Measurements from ENCODE around the gene PARN. TPM values are rescaled to one million over a fixed set of nuclear protein-coding genes. Genes with fewer than 3 reads are reported as not detected.

PARN gene
- total and polyA plus RNA-seq, 3 donors from 2014 or later, result 43.5 to 67.2 (median 47.6) TPM

GRCh38 chr16:14538604-14539003 lies 91.5 kb downstream of the PARN start:
- H3K27ac ChIP-seq, result no peak overlapping the region
- H3K4me3 ChIP-seq, result no peak overlapping the region
- H3K4me1 ChIP-seq, result peaks cover 4% of the 10 kb centered on the region
- no peaks in the 10 kb centered on the region for H3K27me3 ChIP-seq
- H3K9me3 ChIP-seq, result no peaks in the 10 kb centered on the region
- intact Hi-C loops (cut with DNase I; ENCODE audit: low total_unique reads), result no loop called here
- TF ChIP-seq POLR2A (IDR thresholded peaks at IDR 0.05) (no peak), CTCF (IDR thresholded peaks at IDR 0.05) (no peak)
- no peaks in the 10 kb centered on the region for H3K36me3 ChIP-seq (ENCODE audit: low read depth, missing control alignments)
- no peak for DNase-seq
- 83 to 85% methylated on average over 7 of the region's 7 CpGs for WGBS, 2 donors

- 91 to 95% methylated on average over 5 of the region's 5 CpGs for WGBS, 2 donors
- no peaks in the 10 kb centered on the region for H3K9me3 ChIP-seq
- intact Hi-C loops (cut with DNase I; ENCODE audit: low total_unique reads), result no loop called here
- TF ChIP-seq CTCF (IDR thresholded peaks at IDR 0.05) (no peak), POLR2A (IDR thresholded peaks at IDR 0.05) (no peak)
- H3K27ac ChIP-seq, result no peak overlapping the region
- no peak overlapping the region for H3K4me3 ChIP-seq
- H3K27me3 ChIP-seq, result no peaks in the 10 kb centered on the region
- H3K36me3 ChIP-seq (ENCODE audit: low read depth, missing control alignments), result no peaks in the 10 kb centered on the region
- no peak for DNase-seq
- peaks cover 7% of the 10 kb centered on the region for H3K4me1 ChIP-seq
Measured at GRCh38 chr16:14531613-14532012, 98.4 kb downstream of the PARN start.

GRCh38 chr16:14531101-14531500 lies 99.0 kb downstream of the PARN start:
- peaks cover 7% of the 10 kb centered on the region for H3K4me1 ChIP-seq
- TF ChIP-seq POLR2A (IDR thresholded peaks at IDR 0.05) (no peak), CTCF (IDR thresholded peaks at IDR 0.05) (no peak)
- DNase-seq, result no peak
- whole genome bisulfite sequencing, 2 donors, result 89 to 91% methylated on average over 3 of the region's 3 CpGs
- no peak overlapping the region for H3K4me3 ChIP-seq
- intact Hi-C loops (cut with DNase I; ENCODE audit: low total_unique reads), result no loop called here
- no peak overlapping the region for H3K27ac ChIP-seq
- no peaks in the 10 kb centered on the region for H3K36me3 ChIP-seq (ENCODE audit: low read depth, missing control alignments)
- H3K27me3 ChIP-seq, result no peaks in the 10 kb centered on the region
- H3K9me3 ChIP-seq, result no peaks in the 10 kb centered on the region

DNA sequence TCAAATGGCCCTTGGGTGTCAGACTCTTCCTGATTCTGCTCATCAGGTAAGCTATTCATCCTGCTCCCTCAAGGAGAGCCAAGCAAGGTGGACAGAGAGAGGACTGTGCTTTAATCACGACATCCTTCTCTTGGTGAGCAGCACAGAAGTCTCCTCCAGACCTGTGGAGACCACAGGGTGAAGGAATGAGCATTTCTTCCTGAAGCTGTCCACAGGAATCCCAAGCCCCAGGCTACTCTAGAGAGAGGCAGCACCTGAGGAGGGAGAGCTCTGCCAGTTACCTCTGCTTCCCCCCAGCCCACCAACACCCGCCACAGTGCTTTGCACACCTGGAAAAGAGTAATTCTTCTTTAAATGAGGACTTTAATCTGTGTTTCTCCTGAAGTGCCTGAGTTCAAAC lies 100.0 kb downstream of the PARN start:
- H3K27ac ChIP-seq, result no peak overlapping the region
- H3K9me3 ChIP-seq, result no peaks in the 10 kb centered on the region
- H3K36me3 ChIP-seq (ENCODE audit: low read depth, missing control alignments), result no peaks in the 10 kb centered on the region
- no peaks in the 10 kb centered on the region for H3K27me3 ChIP-seq
- WGBS, 2 donors, result 95 to 100% methylated on average over 2 of the region's 2 CpGs
- intact Hi-C loops (cut with DNase I; ENCODE audit: low total_unique reads), result no loop called here
- H3K4me3 ChIP-seq, result no peak overlapping the region
- H3K4me1 ChIP-seq, result peaks cover 7% of the 10 kb centered on the region
- no peak for TF ChIP-seq CTCF (IDR thresholded peaks at IDR 0.05)
- no peak for DNase-seq

DNA sequence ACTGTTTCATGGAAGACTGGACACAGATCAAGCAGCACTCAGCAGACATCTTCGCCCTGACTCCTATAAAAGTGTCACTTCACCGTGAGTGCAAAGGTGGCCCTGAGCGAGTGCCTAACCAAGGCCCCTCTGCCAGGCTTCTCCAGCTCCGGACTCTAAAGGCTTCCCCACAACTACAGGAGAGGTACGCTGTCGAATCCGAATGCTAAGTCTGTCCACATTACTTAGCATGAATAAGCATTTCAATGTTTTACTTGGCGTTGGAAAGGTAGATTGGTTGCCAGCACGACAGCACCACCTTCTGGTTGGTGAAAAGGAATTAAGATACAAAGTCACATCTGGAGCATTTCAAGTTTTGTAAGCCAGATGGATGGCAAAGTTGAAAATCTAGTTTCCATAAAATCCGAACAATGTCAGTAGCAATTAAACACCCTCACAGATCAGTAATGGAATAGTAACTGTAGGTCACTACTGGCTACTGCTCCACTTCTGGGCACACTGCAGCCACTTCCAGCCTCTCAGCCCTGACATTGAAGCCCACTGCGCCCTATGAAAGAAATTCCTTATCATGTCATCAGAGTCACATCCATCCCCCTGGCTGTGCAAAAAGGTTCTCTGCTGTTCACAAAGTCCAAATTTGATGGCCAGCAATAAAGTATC lies 100.9 kb downstream of the PARN start:
- Histone ChIP-seq H3K4me3 (no peak overlapping the region), H3K4me1 (peaks cover 7% of the 10 kb centered on the region), H3K9me3 (no peaks in the 10 kb centered on the region), H3K27ac (no peak overlapping the region), H3K27me3 (no peaks in the 10 kb centered on the region), H3K36me3 (ENCODE audit: low read depth, missing control alignments) (no peaks in the 10 kb centered on the region)
- peak; percentile 80 for DNase-seq
- no peak for TF ChIP-seq POLR2A (IDR thresholded peaks at IDR 0.05)
- TF ChIP-seq CTCF (IDR thresholded peaks at IDR 0.05), result peak; percentile 63 to 92 (median 75)
- intact Hi-C loops (cut with DNase I; ENCODE audit: low total_unique reads), result loop anchor here (5.0 kb wide), 1 partner anchor 227 kb away; no protein-coding TSS in a partner anchor
- 29 to 46% methylated on average over 10 to 11 of the region's 11 CpGs for WGBS, 2 donors
